Left hindlimb (tissue), 1 donor: ENCODE measurements around the gene ZPBP2.

Experiments used
- DNase-seq: peaks from one replicate; pipeline ENCODE4 v3.0.0-alpha.2; 2018

Gene ZPBP2

GRCh38 chr17:39915559-39915958, 47.6 kb downstream of the ZPBP2 start:
- DNase-seq = no peak

GRCh38 chr17:39916918-39917317, 48.9 kb downstream of the ZPBP2 start:
- no peak for DNase-seq

- no peak for DNase-seq
Observed at GRCh38 chr17:39919087-39919683, 51.2 kb downstream of the ZPBP2 start.

- no peak for DNase-seq
Observed at GRCh38 chr17:39920218-39921210, 52.5 kb downstream of the ZPBP2 start.

GRCh38 chr17:39921323-39921722, 53.3 kb downstream of the ZPBP2 start:
- DNase-seq = no peak

GRCh38 chr17:39922006-39922405, 54.0 kb downstream of the ZPBP2 start:
- no peak for DNase-seq

GRCh38 chr17:39923230-39923629, 55.2 kb downstream of the ZPBP2 start:
- DNase-seq = no peak

- DNase-seq = no peak
Observed at GRCh38 chr17:39923836-39924690, 56.1 kb downstream of the ZPBP2 start.

- DNase-seq = no peak
Observed at GRCh38 chr17:39924691-39925055, 56.7 kb downstream of the ZPBP2 start.

- no peak for DNase-seq
Observed at GRCh38 chr17:39925282-39926134, 57.5 kb downstream of the ZPBP2 start.

GRCh38 chr17:39926135-39926587, 58.2 kb downstream of the ZPBP2 start:
- no peak for DNase-seq

GRCh38 chr17:39926588-39927100, 58.6 kb downstream of the ZPBP2 start:
- DNase-seq = no peak
